NCI-H1436 treated with DMSO at 0.1 percent for 48 hours (cell line): ENCODE data around the gene TECTB.

Experiments used
- DNase-seq: peaks from one replicate; lab custom pipeline; 2025; lab: John Stamatoyannopoulos, UW

The TECTB gene

GRCh38 chr10:112275512-112276245 is 7.5 kb upstream of the TECTB start:
- DNase-seq = no peak

GRCh38 chr10:112278871-112279270 is 4.3 kb upstream of the TECTB start:
- DNase-seq = no peak

GRCh38 chr10:112279433-112279832 is 3.8 kb upstream of the TECTB start:
- DNase-seq = no peak

GRCh38 chr10:112280205-112280921 is 2.8 kb upstream of the TECTB start:
- no peak for DNase-seq

- DNase-seq = no peak
Measured at GRCh38 chr10:112282086-112282485, 1.1 kb upstream of the TECTB start.

GRCh38 chr10:112286837-112287818 is 3.9 kb downstream of the TECTB start:
- no peak for DNase-seq

GRCh38 chr10:112287844-112288243 is 4.6 kb downstream of the TECTB start:
- no peak for DNase-seq

GRCh38 chr10:112288486-112288885 is 5.3 kb downstream of the TECTB start:
- DNase-seq = no peak

GRCh38 chr10:112289373-112290053 is 6.3 kb downstream of the TECTB start:
- no peak for DNase-seq

GRCh38 chr10:112290054-112290373 is 6.8 kb downstream of the TECTB start:
- DNase-seq = no peak

- DNase-seq = no peak
Measured at GRCh38 chr10:112294169-112294568, 11.0 kb downstream of the TECTB start.

- DNase-seq = no peak
Measured at GRCh38 chr10:112295853-112296830, 12.9 kb downstream of the TECTB start.

GRCh38 chr10:112296908-112297331 is 13.7 kb downstream of the TECTB start:
- no peak for DNase-seq

- no peak for DNase-seq
Measured at GRCh38 chr10:112298581-112298980, 15.4 kb downstream of the TECTB start.

- DNase-seq = no peak
Measured at GRCh38 chr10:112299456-112299855, 16.3 kb downstream of the TECTB start.

GRCh38 chr10:112302335-112302734 is 19.1 kb downstream of the TECTB start:
- DNase-seq = no peak

GRCh38 chr10:112303528-112303927 is 20.3 kb downstream of the TECTB start:
- no peak for DNase-seq

- DNase-seq = no peak
Measured at GRCh38 chr10:112304267-112304859, 21.2 kb downstream of the TECTB start.

GRCh38 chr10:112307358-112308124 is 24.3 kb downstream of the TECTB start:
- DNase-seq = no peak

- no peak for DNase-seq
Measured at GRCh38 chr10:112308125-112308502, 24.9 kb downstream of the TECTB start.
